ENCODE results near the gene RANBP3. TPM values are rescaled to one million over a fixed set of nuclear protein-coding genes. Genes with fewer than 3 reads are reported as not detected.
"Not testable (repeated sequence)": the region's sequence is repeated elsewhere in the genome, so short reads cannot be mapped to it uniquely, and the experiment has no call there.

Gene RANBP3
- total and polyA plus RNA-seq, 8 donors, result 64.6 to 91.9 (median 77.1) TPM

GRCh38 chr19:6006896-6007295, 29.0 kb upstream of the RANBP3 start:
- intact Hi-C loops (cut with DNase I), result no loop called here
- H3K27ac ChIP-seq, result no peak overlapping the region
- peak in 1 of 4 donors; percentile 67 for DNase-seq
- H3K4me3 ChIP-seq, result no peak overlapping the region
- H3K36me3 ChIP-seq, result peaks cover 0 to 84% of the 10 kb centered on the region in 2 donors
- ATAC-seq, result no peak
- H3K27me3 ChIP-seq, result no peaks in the 10 kb centered on the region
- H3K9me3 ChIP-seq, result no peaks in the 10 kb centered on the region
- TF ChIP-seq CTCF (IDR thresholded peaks at IDR 0.05), result no peak
- no peaks in the 10 kb centered on the region for H3K4me1 ChIP-seq

GRCh38 chr19:6006070-6006446, 28.1 kb upstream of the RANBP3 start:
- H3K27ac ChIP-seq; H3K4me3 ChIP-seq; ATAC-seq; H3K4me1 ChIP-seq; intact Hi-C loops (cut with DNase I); H3K27me3 ChIP-seq; H3K9me3 ChIP-seq: not testable (repeated sequence)
- peak in 1 of 4 donors; percentile 35 for DNase-seq
- peaks cover 0 to 85% of the 10 kb centered on the region in 2 donors for H3K36me3 ChIP-seq

GRCh38 chr19:6005321-6006069, 27.6 kb upstream of the RANBP3 start:
- ATAC-seq, result no peak
- H3K9me3 ChIP-seq, result no peaks in the 10 kb centered on the region
- H3K36me3 ChIP-seq, result peaks cover 0 to 85% of the 10 kb centered on the region in 2 donors
- intact Hi-C loops (cut with DNase I), result no loop called here
- no peaks in the 10 kb centered on the region for H3K27me3 ChIP-seq
- H3K27ac ChIP-seq, result no peak overlapping the region
- no peaks in the 10 kb centered on the region for H3K4me1 ChIP-seq
- H3K4me3 ChIP-seq, result no peak overlapping the region
- peak in 1 of 4 donors; percentile 58 for DNase-seq
- TF ChIP-seq CTCF (IDR thresholded peaks at IDR 0.05), result no peak

GRCh38 chr19:6003976-6004375, 26.0 kb upstream of the RANBP3 start:
- TF ChIP-seq CTCF (IDR thresholded peaks at IDR 0.05), result no peak
- ATAC-seq (no peak), DNase-seq (peak in 1 of 4 donors; percentile 57)
- no peak overlapping the region for H3K27ac ChIP-seq
- H3K36me3 ChIP-seq, result peaks cover 0 to 87% of the 10 kb centered on the region in 2 donors
- no peaks in the 10 kb centered on the region for H3K27me3 ChIP-seq
- no peaks in the 10 kb centered on the region for H3K4me1 ChIP-seq
- intact Hi-C loops (cut with DNase I), result no loop called here
- H3K4me3 ChIP-seq, result no peak overlapping the region
- H3K9me3 ChIP-seq, result no peaks in the 10 kb centered on the region

- DNase-seq (no peak), ATAC-seq (no peak)
- Histone ChIP-seq H3K36me3 (peaks cover 0 to 86% of the 10 kb centered on the region in 2 donors), H3K4me3 (no peak overlapping the region), H3K9me3 (no peaks in the 10 kb centered on the region), H3K27me3 (no peaks in the 10 kb centered on the region), H3K27ac (no peak overlapping the region), H3K4me1 (no peaks in the 10 kb centered on the region)
- intact Hi-C loops (cut with DNase I), result no loop called here
- no peak for TF ChIP-seq CTCF (IDR thresholded peaks at IDR 0.05)
Observed at GRCh38 chr19:6002591-6002990, 24.7 kb upstream of the RANBP3 start.
